Gastroesophageal sphincter (tissue), 4 donors: ENCODE results near the gene P3H3. TPM values are rescaled to one million over a fixed set of nuclear protein-coding genes. Genes with fewer than 3 reads are reported as not detected.
"Not testable (repeated sequence)": the region's sequence is repeated elsewhere in the genome, so short reads cannot be mapped to it uniquely, and the experiment has no call there.

Source experiments
- ATAC-seq: fragments of 150-250 bp; one replicate; pipeline ENCODE4 v1.9.1; 2016; ENCODE audit warnings: mild to moderate bottlenecking, moderate library complexity
- H3K27ac ChIP-seq, 4 donors: fragments of 200-600 bp; sonication (generic) in 3 of 4; 1 replicate in 3 of 4; 2 replicates in 1 of 4; pipeline ENCODE4 v1.5.1; 2016 to 2019
- H3K27me3 ChIP-seq: fragments of 200-600 bp; sonication (generic); one replicate; pipeline ENCODE4 v1.5.1; 2019
- H3K36me3 ChIP-seq, 2 donors: fragments of 200-600 bp; sonication (generic); one replicate each; pipeline ENCODE4 v1.5.1; 2019; ENCODE audit warnings: control low read depth in 1 of 2
- H3K4me1 ChIP-seq, 3 donors: fragments of 200-600 bp; sonication (generic); 1 replicate in 2 of 3; 2 replicates in 1 of 3; pipeline ENCODE4 v1.5.1; 2016 to 2019; ENCODE audit warnings: control low read depth in 2 of 3
- H3K4me3 ChIP-seq, 2 donors: fragments of 200-600 bp; sonication (generic); one replicate each; pipeline ENCODE4 v1.5.1; 2019; ENCODE audit warnings: mild to moderate bottlenecking in 1 of 2, moderate library complexity in 1 of 2
- H3K9me3 ChIP-seq, 3 donors: fragments of 200-600 bp; sonication (generic); one replicate each; pipeline ENCODE4 v1.5.1; 2017 to 2019; ENCODE audit warnings: control low read depth in 2 of 3
- CTCF ChIP-seq, 4 experiments: fragments of 200-600 bp in 2 of 4; fragments of 450-650 bp in 2 of 4; sonication (generic) in 1 of 4; IDR thresholded peaks; one replicate each; pipeline ENCODE4 v1.5.1; 2017 to 2019; ENCODE audit warnings: antibody characterized with exemption in 4 of 4, mild to moderate bottlenecking in 2 of 4, moderate library complexity in 2 of 4
- EP300 ChIP-seq: sonication (generic); formaldehyde crosslinking; IDR thresholded peaks from one replicate; pipeline ENCODE4 v1.6.1; 2017; ENCODE audit warnings: antibody characterized with exemption, mild to moderate bottlenecking
- POLR2A ChIP-seq, 2 donors: fragments of 450-650 bp; IDR thresholded peaks; one replicate each; pipeline ENCODE4 v1.6.1; 2017; ENCODE audit warnings: antibody characterized with exemption in 2 of 2, mild to moderate bottlenecking in 2 of 2, moderate library complexity in 1 of 2
- POLR2AphosphoS5 ChIP-seq: sonication (generic); formaldehyde crosslinking; IDR thresholded peaks from one replicate; pipeline ENCODE4 v1.6.1; 2017; ENCODE audit warnings: antibody characterized with exemption
- WGBS, 2 donors: methylation state at CpG; one replicate each; pipeline ENCODE4 v1.1.5; 2018; ENCODE audit warnings: low coverage in 1 of 2; 5-methylcytosine and 5-hydroxymethylcytosine counted together
- total RNA-seq, 4 donors: library from RNA; depleted of rRNA; stranded (reverse); fragments of >200 nt; gene quantifications; one replicate each; pipeline ENCODE4 v1.1.0, GENCODE V29; 2016

P3H3 gene
- total RNA-seq, 4 donors from 2014 or later = 17.3 to 28.3 (median 23.0) TPM

GRCh38 chr12:6871052-6871957, 43.1 kb downstream of the P3H3 start:
- H3K4me3 ChIP-seq = peak overlapping the region in 1 of 2 donors; percentile 84
- 46% methylated on average over 2 of the region's 12 CpGs; no CpG with 5 or more reads in 1 of the 2 donors for WGBS, 2 donors

DNA sequence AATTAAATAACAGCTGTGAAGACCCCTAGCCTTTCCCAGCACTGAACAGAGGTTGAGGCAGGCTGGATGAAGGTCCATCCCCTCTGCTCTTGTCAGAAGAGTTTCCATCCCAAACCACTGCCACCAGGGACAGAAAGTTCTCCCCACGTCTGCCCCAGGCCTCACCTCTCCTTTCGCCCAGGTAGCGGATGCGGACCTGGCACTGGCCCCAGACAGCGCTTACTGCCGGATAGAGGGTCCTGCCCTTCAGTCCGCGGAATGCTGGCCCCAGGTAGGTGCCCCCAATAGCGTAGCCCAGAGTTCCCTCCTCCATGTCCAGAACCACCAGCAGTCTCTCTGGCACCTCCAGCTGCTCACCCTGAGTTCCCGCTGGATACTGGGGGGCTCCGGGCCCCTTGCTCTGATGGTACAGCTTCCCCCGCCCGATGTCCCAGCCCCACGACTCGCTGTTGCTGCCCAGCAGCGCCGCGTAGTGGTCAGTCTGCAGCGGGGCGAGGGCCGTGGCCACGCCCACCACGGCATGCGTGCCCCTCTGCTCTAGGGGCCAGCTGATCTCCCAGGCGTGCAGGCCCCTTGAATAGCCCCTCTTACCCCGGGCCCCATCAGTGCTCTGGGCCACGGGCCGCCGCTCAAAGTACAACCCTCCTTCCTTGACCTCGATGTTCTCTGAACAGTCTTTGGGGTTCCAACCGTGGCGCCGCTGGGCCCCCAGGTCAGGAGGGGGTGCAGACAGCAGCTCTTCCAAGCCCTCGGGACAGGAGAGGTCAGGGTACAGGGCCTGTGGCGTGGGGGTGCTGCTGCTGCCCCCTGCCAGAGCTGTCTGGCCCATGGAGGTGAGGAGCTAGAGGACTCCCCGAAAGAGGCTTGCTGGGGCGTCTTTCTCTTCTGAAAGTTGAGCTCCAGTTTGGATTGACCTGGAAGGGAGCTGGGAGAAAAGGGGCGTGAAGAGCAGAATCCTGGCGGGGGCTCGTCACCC, 44.2 kb downstream of the P3H3 start:
- H3K27ac ChIP-seq = peak overlapping the region; percentile 41 to 94 (median 87)
- H3K36me3 ChIP-seq = peaks cover 0 to 34% of the 10 kb centered on the region in 2 donors
- H3K4me1 ChIP-seq = peaks cover 0 to 63% (median 33%) of the 10 kb centered on the region in 3 donors
- WGBS, 2 donors = 0% methylated on average over 8 to 14 of the region's 40 CpGs
- no peaks in the 10 kb centered on the region for H3K27me3 ChIP-seq
- H3K9me3 ChIP-seq = no peaks in the 10 kb centered on the region
- peak overlapping the region; percentile 50 to 84 for H3K4me3 ChIP-seq
- TF ChIP-seq POLR2A (IDR thresholded peaks at IDR 0.05) = peak in 1 of 2 donors; percentile 18
- peak in 3 of 4 experiments; percentile 88 to 96 (median 91) for TF ChIP-seq CTCF (IDR thresholded peaks at IDR 0.05)
- no peak for TF ChIP-seq EP300
- peak; percentile 66 for TF ChIP-seq POLR2AphosphoS5
- ATAC-seq = peak; percentile 65

More at GRCh38 chr12:6871052-6871957, 43.1 kb downstream of the P3H3 start:
- TF ChIP-seq EP300 (no peak), POLR2A (IDR thresholded peaks at IDR 0.05) (no peak), CTCF (IDR thresholded peaks at IDR 0.05) (no peak), POLR2AphosphoS5 (no peak)
- peaks cover 0 to 70% (median 36%) of the 10 kb centered on the region in 3 donors for H3K4me1 ChIP-seq
- no peak for ATAC-seq
- no peaks in the 10 kb centered on the region for H3K9me3 ChIP-seq
- peaks cover 0 to 35% of the 10 kb centered on the region in 2 donors for H3K36me3 ChIP-seq
- no peaks in the 10 kb centered on the region for H3K27me3 ChIP-seq
- H3K27ac ChIP-seq = peak overlapping the region in 3 of 4 donors; percentile 85 to 94 (median 89)

GRCh38 chr12:6873094-6874014, 45.1 kb downstream of the P3H3 start, which contains the start of gene SPSB2:
Gene SPSB2 (minus strand): TSS chr12:6873303. CDS start chr12:6872901, 402 bp downstream.
- peaks cover 0 to 34% of the 10 kb centered on the region in 2 donors for H3K36me3 ChIP-seq
- peaks cover 0 to 58% (median 30%) of the 10 kb centered on the region in 3 donors for H3K4me1 ChIP-seq
- no peaks in the 10 kb centered on the region for H3K27me3 ChIP-seq
- peak; percentile 91 for ATAC-seq
- peak within 1 kb of the TSS; percentile 50 to 84 for H3K4me3 ChIP-seq
- TF ChIP-seq CTCF (IDR thresholded peaks at IDR 0.05) (peak in 1 of 4 experiments; percentile 31), POLR2AphosphoS5 (peak; percentile 54), POLR2A (IDR thresholded peaks at IDR 0.05) (peak; percentile 58 to 66), EP300 (no peak)
- WGBS, 2 donors = 0% methylated on average over 6 of the region's 66 CpGs; no CpG with 5 or more reads in 1 of the 2 donors
- no peaks in the 10 kb centered on the region for H3K9me3 ChIP-seq
- peak within 1 kb of the TSS; percentile 41 to 94 (median 87) for H3K27ac ChIP-seq

- H3K27ac ChIP-seq = peak overlapping the region; percentile 41 to 94 (median 87)
- not testable (repeated sequence) for H3K27me3 ChIP-seq, ATAC-seq, H3K9me3 ChIP-seq
- peaks cover 0 to 52% (median 24%) of the 10 kb centered on the region in 3 donors for H3K4me1 ChIP-seq
- peak overlapping the region; percentile 50 to 84 for H3K4me3 ChIP-seq
- peaks cover 0 to 30% of the 10 kb centered on the region in 2 donors for H3K36me3 ChIP-seq
- 43 to 44% methylated on average over 8 to 9 of the region's 9 CpGs for WGBS, 2 donors
Measured at GRCh38 chr12:6874015-6874368, 45.8 kb downstream of the P3H3 start.

- H3K9me3 ChIP-seq, H3K27me3 ChIP-seq, H3K4me3 ChIP-seq, H3K4me1 ChIP-seq, ATAC-seq, H3K27ac ChIP-seq: not testable (repeated sequence)
- H3K36me3 ChIP-seq = peaks cover 0 to 32% of the 10 kb centered on the region in 2 donors
- 73 to 93% methylated on average over 3 to 5 of the region's 11 CpGs for WGBS, 2 donors
Measured at GRCh38 chr12:6879824-6880223, 51.6 kb downstream of the P3H3 start.
